ENCODE results near the gene PIK3R1. TPM values are rescaled to one million over a fixed set of nuclear protein-coding genes. Genes with fewer than 3 reads are reported as not detected.

The PIK3R1 gene
- total RNA-seq, 4 donors from 2014 or later = 244 to 563 (median 329) TPM

DNA sequence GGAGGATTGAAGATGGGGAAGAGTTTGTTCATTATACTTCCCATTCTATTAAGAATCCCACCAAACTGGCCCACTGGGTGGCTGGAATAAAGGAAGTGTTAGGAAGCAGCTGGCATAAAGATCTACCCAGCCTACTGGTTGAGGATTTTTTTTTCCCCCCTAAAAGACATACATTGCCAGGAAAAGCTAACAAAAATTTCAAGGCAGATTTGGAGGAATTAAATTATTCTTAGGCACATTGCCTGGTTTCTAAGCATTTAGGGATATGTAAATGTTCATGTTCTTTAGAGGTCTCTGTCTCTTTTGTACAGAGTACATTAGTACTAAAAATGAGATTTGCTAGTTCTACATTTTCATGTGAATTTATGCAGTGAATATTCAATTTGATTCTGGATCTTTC is 8.3 kb downstream of the PIK3R1 start:
- Histone ChIP-seq H3K27ac (replicated peaks in 1 of 4) (peak overlapping the region; percentile 54 to 68 (median 62)), H3K4me3 (peak overlapping the region; percentile 15 to 87 (median 26)), H3K9me3 (no peaks in the 10 kb centered on the region), H3K4me1 (peaks cover 50 to 100% (median 94%) of the 10 kb centered on the region in 4 donors), H3K27me3 (no peaks in the 10 kb centered on the region), H3K36me3 (peaks cover 19 to 40% (median 22%) of the 10 kb centered on the region in 4 donors)
- no peak for DNase-seq (ENCODE audit: extremely low spot score)
- TF ChIP-seq, protein P1, sequence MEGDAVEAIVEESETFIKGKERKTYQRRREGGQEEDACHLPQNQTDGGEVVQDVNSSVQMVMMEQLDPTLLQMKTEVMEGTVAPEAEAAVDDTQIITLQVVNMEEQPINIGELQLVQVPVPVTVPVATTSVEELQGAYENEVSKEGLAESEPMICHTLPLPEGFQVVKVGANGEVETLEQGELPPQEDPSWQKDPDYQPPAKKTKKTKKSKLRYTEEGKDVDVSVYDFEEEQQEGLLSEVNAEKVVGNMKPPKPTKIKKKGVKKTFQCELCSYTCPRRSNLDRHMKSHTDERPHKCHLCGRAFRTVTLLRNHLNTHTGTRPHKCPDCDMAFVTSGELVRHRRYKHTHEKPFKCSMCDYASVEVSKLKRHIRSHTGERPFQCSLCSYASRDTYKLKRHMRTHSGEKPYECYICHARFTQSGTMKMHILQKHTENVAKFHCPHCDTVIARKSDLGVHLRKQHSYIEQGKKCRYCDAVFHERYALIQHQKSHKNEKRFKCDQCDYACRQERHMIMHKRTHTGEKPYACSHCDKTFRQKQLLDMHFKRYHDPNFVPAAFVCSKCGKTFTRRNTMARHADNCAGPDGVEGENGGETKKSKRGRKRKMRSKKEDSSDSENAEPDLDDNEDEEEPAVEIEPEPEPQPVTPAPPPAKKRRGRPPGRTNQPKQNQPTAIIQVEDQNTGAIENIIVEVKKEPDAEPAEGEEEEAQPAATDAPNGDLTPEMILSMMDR (IDR thresholded peaks at IDR 0.05) = no peak
- intact Hi-C loops (cut with DNase I) = loop anchor here (10.0 kb wide), 1 partner anchor 1209 kb away; no protein-coding TSS in a partner anchor

DNA sequence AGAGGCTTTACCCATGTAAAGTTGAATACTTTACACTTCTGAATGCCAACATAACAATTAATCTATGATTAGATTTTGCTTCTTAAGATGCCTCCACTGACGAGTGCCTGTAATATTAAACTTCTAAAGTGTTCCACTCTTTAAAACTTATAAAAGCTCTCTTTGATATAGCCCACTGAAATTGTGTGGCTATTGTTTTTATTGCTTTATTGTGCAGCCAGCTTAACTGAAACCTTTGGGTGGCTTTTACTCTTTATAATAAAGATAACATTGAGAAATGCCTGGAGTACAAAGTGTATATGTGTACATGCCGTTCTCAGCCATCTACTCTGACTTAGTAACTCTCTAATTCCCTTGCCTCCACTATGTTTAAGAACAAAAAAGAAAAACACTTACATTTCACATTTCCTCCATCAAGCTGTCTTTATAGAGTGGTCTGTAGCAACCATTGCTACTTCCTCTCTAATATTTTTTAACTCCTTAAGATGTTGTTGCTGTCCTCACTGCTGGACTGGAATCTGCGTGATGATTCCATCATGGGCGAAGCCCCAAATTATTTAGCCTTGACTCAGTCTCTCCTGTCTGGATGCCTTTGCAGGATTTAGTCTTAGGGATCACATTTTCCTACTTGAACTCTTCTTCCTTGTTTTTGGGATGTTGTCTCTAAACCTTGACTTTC is 9.1 kb downstream of the PIK3R1 start:
- peaks cover 19 to 36% (median 22%) of the 10 kb centered on the region in 4 donors for H3K36me3 ChIP-seq
- H3K4me1 ChIP-seq = peaks cover 56 to 100% (median 95%) of the 10 kb centered on the region in 4 donors
- no peak for DNase-seq (ENCODE audit: extremely low spot score)
- no peaks in the 10 kb centered on the region for H3K9me3 ChIP-seq
- intact Hi-C loops (cut with DNase I) = loop anchor here (10.0 kb wide), 1 partner anchor 1210 kb away; no protein-coding TSS in a partner anchor
- whole genome bisulfite sequencing = 58% methylated on average over 4 of the region's 4 CpGs
- no peaks in the 10 kb centered on the region for H3K27me3 ChIP-seq
- peak overlapping the region; percentile 22 to 87 (median 26) for H3K4me3 ChIP-seq
- peak overlapping the region; percentile 54 to 68 (median 62) for H3K27ac ChIP-seq (replicated peaks in 1 of 4)
- TF ChIP-seq, protein P1 (IDR thresholded peaks at IDR 0.05) = no peak
- TF ChIP-seq POLR2AphosphoS5 (IDR thresholded peaks at IDR 0.05) = no peak
- no peak for TF ChIP-seq POLR2A (IDR thresholded peaks at IDR 0.05; ENCODE audit: low read depth)
- TF ChIP-seq EP300 (IDR thresholded peaks at IDR 0.05) = no peak

DNA sequence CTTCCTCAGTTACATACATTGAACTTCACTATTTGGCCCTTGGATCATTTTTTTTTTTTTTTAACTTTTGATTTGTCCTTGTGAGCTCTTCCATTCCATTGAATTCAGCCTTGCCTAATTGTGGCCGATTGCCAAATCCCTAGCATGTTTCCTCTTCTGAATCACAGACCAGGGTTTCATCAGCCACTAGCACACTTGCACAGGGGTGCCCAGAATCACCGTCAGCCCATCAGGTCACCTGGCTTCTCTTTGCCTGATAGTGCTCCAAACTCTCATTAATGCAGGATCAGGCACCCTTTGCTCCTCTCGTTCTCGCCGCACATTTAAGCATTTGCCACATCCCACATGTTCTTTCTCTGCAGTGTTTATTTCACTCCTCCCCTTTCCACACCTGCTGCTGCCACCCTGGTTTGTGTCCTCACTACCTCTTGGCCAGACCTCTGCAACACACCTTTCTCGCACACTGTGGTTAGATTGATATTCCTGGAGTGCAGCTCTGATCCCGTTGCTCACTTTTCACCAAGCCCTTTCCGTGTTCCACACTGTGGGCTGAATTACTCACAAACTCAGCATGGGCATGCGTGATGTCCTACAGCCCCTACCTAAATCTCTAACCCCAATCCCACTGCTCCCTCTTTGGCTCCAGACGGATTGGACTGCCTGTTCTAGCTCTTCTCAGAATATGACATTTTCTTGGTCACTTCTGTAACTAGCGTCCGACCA is 9.8 kb downstream of the PIK3R1 start:
- Histone ChIP-seq H3K4me1 (peaks cover 63 to 100% (median 95%) of the 10 kb centered on the region in 4 donors), H3K27me3 (no peaks in the 10 kb centered on the region), H3K4me3 (peak overlapping the region; percentile 22 to 87 (median 26)), H3K9me3 (no peaks in the 10 kb centered on the region), H3K36me3 (peaks cover 19 to 42% (median 24%) of the 10 kb centered on the region in 4 donors), H3K27ac (replicated peaks in 1 of 4) (peak overlapping the region; percentile 54 to 68 (median 62))
- intact Hi-C loops (cut with DNase I) = loop anchor here (10.0 kb wide), 1 partner anchor 1211 kb away; no protein-coding TSS in a partner anchor
- WGBS = 65% methylated on average over 12 of the region's 12 CpGs
- no peak for DNase-seq (ENCODE audit: extremely low spot score)
- TF ChIP-seq, protein P1 (IDR thresholded peaks at IDR 0.05) = no peak
- TF ChIP-seq POLR2AphosphoS5 (IDR thresholded peaks at IDR 0.05) = peak; percentile 28 to 71

DNA sequence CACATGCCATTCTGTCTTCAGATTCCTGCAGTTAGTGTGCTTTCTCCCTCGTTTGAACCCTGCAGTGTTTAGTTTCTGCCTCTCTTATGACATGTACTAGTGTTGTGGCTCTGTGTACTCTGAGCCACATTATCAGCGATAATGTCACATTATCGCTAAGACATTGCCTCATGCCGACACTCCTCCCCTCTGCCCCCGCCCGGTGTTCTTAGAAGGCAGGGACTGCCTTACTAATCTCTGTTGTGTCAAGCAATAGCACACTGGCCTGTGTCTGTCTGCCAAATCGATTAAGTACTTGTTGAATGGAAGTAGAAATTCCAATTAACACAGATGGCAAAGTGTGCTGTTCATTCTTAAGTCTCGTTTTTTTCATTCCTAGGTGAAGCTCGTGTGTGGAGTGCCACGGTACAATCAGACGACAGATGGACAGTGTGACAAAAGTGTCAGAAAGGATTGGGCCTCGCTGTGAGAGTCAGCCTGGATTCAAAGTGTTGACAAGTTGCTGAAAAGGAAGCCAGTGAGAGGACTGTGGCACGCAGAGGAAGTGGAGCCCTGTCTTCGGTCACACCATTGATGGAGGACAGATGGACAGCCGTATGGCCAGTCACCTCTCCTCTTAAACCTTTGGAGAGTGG is 10.5 kb downstream of the PIK3R1 start:
- no peaks in the 10 kb centered on the region for H3K27me3 ChIP-seq
- DNase-seq (ENCODE audit: extremely low spot score) = no peak
- H3K4me1 ChIP-seq = peaks cover 68 to 100% (median 97%) of the 10 kb centered on the region in 4 donors
- intact Hi-C loops (cut with DNase I) = loop anchor here (10.0 kb wide), 1 partner anchor 1211 kb away; no protein-coding TSS in a partner anchor
- WGBS = 79% methylated on average over 15 of the region's 15 CpGs
- H3K9me3 ChIP-seq = no peaks in the 10 kb centered on the region
- peak overlapping the region; percentile 22 to 87 (median 26) for H3K4me3 ChIP-seq
- H3K36me3 ChIP-seq = peaks cover 19 to 49% (median 24%) of the 10 kb centered on the region in 4 donors
- peak overlapping the region; percentile 54 to 68 (median 62) for H3K27ac ChIP-seq (replicated peaks in 1 of 4)
- TF ChIP-seq POLR2AphosphoS5 (IDR thresholded peaks at IDR 0.05) (no peak), EP300 (IDR thresholded peaks at IDR 0.05) (no peak), POLR2A (IDR thresholded peaks at IDR 0.05; ENCODE audit: low read depth) (no peak)
- TF ChIP-seq, protein P1 (IDR thresholded peaks at IDR 0.05) = no peak
